ENCODE data around the gene SLC29A2.

Gene SLC29A2

GRCh38 chr11:66328302-66329144, 43.0 kb downstream of the SLC29A2 start:
- DNase-seq (ENCODE audit: low read depth) = no peak
- H3K4me3 ChIP-seq (ENCODE audit: control insufficient read depth, low read depth, low read length) = no peak overlapping the region

GRCh38 chr11:66328031-66328301, 43.6 kb downstream of the SLC29A2 start:
- no peak for TF ChIP-seq CTCF (IDR thresholded peaks at IDR 0.05; ENCODE audit: control insufficient read depth, insufficient read depth, low read depth, low read length, missing control alignments)
- no peak for DNase-seq (ENCODE audit: low read depth)
- no peak overlapping the region for H3K4me3 ChIP-seq (ENCODE audit: control insufficient read depth, low read depth, low read length)

More at GRCh38 chr11:66328302-66329144, 43.0 kb downstream of the SLC29A2 start:
- TF ChIP-seq CTCF (IDR thresholded peaks at IDR 0.05; ENCODE audit: control insufficient read depth, insufficient read depth, low read depth, low read length, missing control alignments) = peak; percentile 94

- no peak for DNase-seq (ENCODE audit: low read depth)
- no peak overlapping the region for H3K4me3 ChIP-seq (ENCODE audit: control insufficient read depth, low read depth, low read length)
- TF ChIP-seq CTCF (IDR thresholded peaks at IDR 0.05; ENCODE audit: control insufficient read depth, insufficient read depth, low read depth, low read length, missing control alignments) = no peak
These were observed 44.2 kb downstream of the SLC29A2 start for GRCh38 chr11:66327171-66328030.

- H3K4me3 ChIP-seq (ENCODE audit: control insufficient read depth, low read depth, low read length) = no peak overlapping the region
- DNase-seq (ENCODE audit: low read depth) = no peak
- TF ChIP-seq CTCF (IDR thresholded peaks at IDR 0.05; ENCODE audit: control insufficient read depth, insufficient read depth, low read depth, low read length, missing control alignments) = no peak
These were observed 45.1 kb downstream of the SLC29A2 start for GRCh38 chr11:66326261-66327111.

- DNase-seq (ENCODE audit: low read depth) = no peak
- no peak overlapping the region for H3K4me3 ChIP-seq (ENCODE audit: control insufficient read depth, low read depth, low read length)
- no peak for TF ChIP-seq CTCF (IDR thresholded peaks at IDR 0.05; ENCODE audit: control insufficient read depth, insufficient read depth, low read depth, low read length, missing control alignments)
These were observed 46.3 kb downstream of the SLC29A2 start for GRCh38 chr11:66325263-66325671.

- H3K4me3 ChIP-seq (ENCODE audit: control insufficient read depth, low read depth, low read length) = no peak overlapping the region
- no peak for DNase-seq (ENCODE audit: low read depth)
- no peak for TF ChIP-seq CTCF (IDR thresholded peaks at IDR 0.05; ENCODE audit: control insufficient read depth, insufficient read depth, low read depth, low read length, missing control alignments)
These were observed 46.9 kb downstream of the SLC29A2 start for GRCh38 chr11:66324664-66325063.

All from AG09309 (cell line).